DMS114 treated with DMSO at 0.1 percent for 48 hours (cell line): ENCODE data around the gene CYB5A.

ENCODE experiments used
- DNase-seq: peaks from one replicate; lab custom pipeline; 2025; ENCODE audit not compliant: unreplicated experiment; lab: John Stamatoyannopoulos, UW

Gene CYB5A

DNA sequence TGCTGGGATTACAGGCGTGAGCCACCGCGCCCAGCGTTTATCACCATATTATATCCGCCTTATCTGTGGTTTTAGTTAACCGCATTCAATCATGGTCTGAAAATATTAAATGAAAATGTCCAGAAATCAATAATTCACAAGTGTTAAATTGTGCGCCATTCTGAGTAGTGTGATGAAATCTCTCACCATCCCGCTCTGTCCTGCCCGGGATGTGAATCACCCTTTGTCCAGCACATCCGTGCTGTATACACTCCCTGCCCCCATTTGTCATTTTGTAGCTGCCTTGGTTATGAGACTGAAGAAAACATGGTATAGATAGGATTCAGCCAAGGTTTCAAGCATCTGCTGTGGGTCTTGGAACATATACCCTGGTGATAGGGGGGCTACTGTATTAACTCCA, 72.7 kb downstream of the CYB5A start:
- no peak for DNase-seq

- no peak for DNase-seq
These were observed 74.2 kb downstream of the CYB5A start for GRCh38 chr18:74217476-74218143.

- no peak for DNase-seq
These were observed 75.1 kb downstream of the CYB5A start for GRCh38 chr18:74216661-74217110.

- no peak for DNase-seq
These were observed 75.9 kb downstream of the CYB5A start for GRCh38 chr18:74215863-74216262.

- no peak for DNase-seq
These were observed 78.3 kb downstream of the CYB5A start for GRCh38 chr18:74213429-74213828.

DNA sequence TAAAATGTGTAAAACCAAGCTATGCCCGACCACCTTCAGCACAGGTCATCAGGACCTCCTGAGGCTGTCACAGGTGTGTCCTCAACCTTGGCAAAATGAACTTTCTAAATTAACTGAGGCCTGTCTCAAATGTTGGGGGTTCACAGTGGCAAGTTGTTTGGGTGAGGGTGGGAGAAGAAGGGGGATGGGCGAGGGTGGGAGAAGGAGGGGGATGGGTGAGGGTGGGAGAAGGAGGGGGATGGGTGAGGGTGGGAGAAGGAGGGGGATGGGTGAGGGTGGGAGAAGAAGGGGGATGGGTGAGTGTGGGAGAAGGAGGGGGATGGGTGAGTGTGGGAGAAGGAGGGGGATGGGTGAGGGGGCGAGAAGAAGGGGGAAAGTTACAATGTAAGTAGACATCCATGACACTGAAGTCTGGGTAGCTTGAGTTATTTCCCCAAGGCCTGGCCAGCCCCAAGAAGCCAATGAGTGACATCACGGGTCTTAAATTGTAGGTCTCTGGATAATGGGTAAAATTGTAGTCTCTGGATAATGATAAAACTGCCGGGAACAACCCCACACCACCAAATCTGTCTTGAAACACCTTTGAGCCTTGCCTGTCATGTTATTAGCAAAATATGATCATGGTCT, 87.1 kb downstream of the CYB5A start:
- DNase-seq, result peak; percentile 0

GRCh38 chr18:74203811-74204210, 88.0 kb downstream of the CYB5A start:
- no peak for DNase-seq
